Parathyroid adenoma (tissue), 2 donors: ENCODE results near the gene TENM3.

Experiments used
- H2AFZ ChIP-seq: fragments of 300-600 bp; sonication (generic); one replicate; pipeline ENCODE4 v1.7.0; 2017; ENCODE audit warnings: antibody characterized with exemption, mild to moderate bottlenecking
- H3K27ac ChIP-seq: fragments of 300-600 bp; sonication (generic); one replicate; pipeline ENCODE4 v1.7.0; 2017
- H3K27me3 ChIP-seq: fragments of 300-600 bp; sonication (generic); one replicate; pipeline ENCODE4 v1.7.0; 2017; ENCODE audit warnings: low read length; ENCODE audit not compliant: control insufficient read depth, insufficient read depth
- H3K36me3 ChIP-seq: fragments of 300-600 bp; sonication (generic); one replicate; pipeline ENCODE4 v1.7.0; 2017; ENCODE audit warnings: low read length; ENCODE audit not compliant: control insufficient read depth, insufficient read depth
- H3K4me1 ChIP-seq: fragments of 300-600 bp; sonication (generic); one replicate; pipeline ENCODE4 v1.7.0; 2017; ENCODE audit warnings: control low read depth
- H3K4me2 ChIP-seq: fragments of 300-600 bp; sonication (generic); one replicate; pipeline ENCODE4 v1.7.0; 2017; ENCODE audit warnings: low read length
- H3K4me3 ChIP-seq: fragments of 300-600 bp; sonication (generic); one replicate; pipeline ENCODE4 v1.7.0; 2017; ENCODE audit warnings: low read depth, low read length
- H3K79me2 ChIP-seq: fragments of 300-600 bp; sonication (generic); one replicate; pipeline ENCODE4 v1.7.0; 2017; ENCODE audit warnings: control low read depth
- H3K9ac ChIP-seq: fragments of 300-600 bp; sonication (generic); one replicate; pipeline ENCODE4 v1.7.0; 2017; ENCODE audit warnings: mild to moderate bottlenecking
- H3K9me3 ChIP-seq: fragments of 300-600 bp; sonication (generic); one replicate; pipeline ENCODE4 v1.7.0; 2017; ENCODE audit warnings: low read length; ENCODE audit not compliant: control insufficient read depth
- CTCF ChIP-seq: fragments of 300-600 bp; sonication (generic); IDR thresholded peaks from one replicate; pipeline ENCODE4 v1.7.0; 2017; ENCODE audit warnings: antibody characterized with exemption, mild to moderate bottlenecking
- donor health status: primary hyperparathyroidism.

TENM3 gene

GRCh38 chr4:182564724-182565369 is 321.6 kb downstream of the TENM3 start:
- no peaks in the 10 kb centered on the region for H3K9me3 ChIP-seq
- no peak overlapping the region for H3K4me3 ChIP-seq
- H3K4me2 ChIP-seq, result no peak overlapping the region
- no peak overlapping the region for H3K9ac ChIP-seq
- TF ChIP-seq CTCF, result no peak
- H3K27me3 ChIP-seq, result no peaks in the 10 kb centered on the region
- H3K4me1 ChIP-seq, result no peaks in the 10 kb centered on the region
- no peaks in the 10 kb centered on the region for H3K79me2 ChIP-seq
- H3K27ac ChIP-seq, result no peak overlapping the region
- no peaks in the 10 kb centered on the region for H3K36me3 ChIP-seq
- H2AFZ ChIP-seq, result no peak overlapping the region

GRCh38 chr4:182567119-182567518 is 323.9 kb downstream of the TENM3 start:
- TF ChIP-seq CTCF, result no peak
- no peaks in the 10 kb centered on the region for H3K79me2 ChIP-seq
- no peaks in the 10 kb centered on the region for H3K36me3 ChIP-seq
- no peak overlapping the region for H3K9ac ChIP-seq
- no peak overlapping the region for H3K4me2 ChIP-seq
- no peak overlapping the region for H3K4me3 ChIP-seq
- no peak overlapping the region for H3K27ac ChIP-seq
- H3K4me1 ChIP-seq, result no peaks in the 10 kb centered on the region
- no peak overlapping the region for H2AFZ ChIP-seq
- no peaks in the 10 kb centered on the region for H3K27me3 ChIP-seq
- H3K9me3 ChIP-seq, result no peaks in the 10 kb centered on the region

- H3K4me1 ChIP-seq, result no peaks in the 10 kb centered on the region
- no peak overlapping the region for H3K27ac ChIP-seq
- H3K9me3 ChIP-seq, result no peaks in the 10 kb centered on the region
- no peak overlapping the region for H2AFZ ChIP-seq
- H3K36me3 ChIP-seq, result no peaks in the 10 kb centered on the region
- no peak overlapping the region for H3K4me2 ChIP-seq
- H3K9ac ChIP-seq, result no peak overlapping the region
- no peaks in the 10 kb centered on the region for H3K79me2 ChIP-seq
- TF ChIP-seq CTCF, result no peak
- no peak overlapping the region for H3K4me3 ChIP-seq
- H3K27me3 ChIP-seq, result no peaks in the 10 kb centered on the region
These were observed 326.4 kb downstream of the TENM3 start for GRCh38 chr4:182569561-182569960.

GRCh38 chr4:182574706-182575105 is 331.5 kb downstream of the TENM3 start:
- Histone ChIP-seq H3K9me3 (no peaks in the 10 kb centered on the region), H3K4me2 (no peak overlapping the region), H3K27me3 (no peaks in the 10 kb centered on the region), H3K36me3 (no peaks in the 10 kb centered on the region), H3K27ac (no peak overlapping the region), H3K79me2 (no peaks in the 10 kb centered on the region), H3K4me3 (no peak overlapping the region), H3K4me1 (no peaks in the 10 kb centered on the region), H2AFZ (no peak overlapping the region), H3K9ac (no peak overlapping the region)
- TF ChIP-seq CTCF, result no peak

- no peak for TF ChIP-seq CTCF
- Histone ChIP-seq H3K9me3 (no peaks in the 10 kb centered on the region), H3K79me2 (no peaks in the 10 kb centered on the region), H3K36me3 (no peaks in the 10 kb centered on the region), H3K4me1 (no peaks in the 10 kb centered on the region), H3K4me3 (no peak overlapping the region), H3K27me3 (no peaks in the 10 kb centered on the region), H3K4me2 (no peak overlapping the region), H3K9ac (no peak overlapping the region), H3K27ac (no peak overlapping the region), H2AFZ (no peak overlapping the region)
These were observed 332.0 kb downstream of the TENM3 start for GRCh38 chr4:182575225-182575624.
